Measurements from ENCODE around the gene ITGB8. TPM values are rescaled to one million over a fixed set of nuclear protein-coding genes. Genes with fewer than 3 reads are reported as not detected.
A peak's percentile ranks its signal among the peaks of the same experiment; 100 is the strongest.

The ITGB8 gene
- 3.4 TPM for polyA plus RNA-seq (2013, experiment 1 of 2)
- polyA plus RNA-seq (2013, experiment 2 of 2): 3.7 TPM

DNA sequence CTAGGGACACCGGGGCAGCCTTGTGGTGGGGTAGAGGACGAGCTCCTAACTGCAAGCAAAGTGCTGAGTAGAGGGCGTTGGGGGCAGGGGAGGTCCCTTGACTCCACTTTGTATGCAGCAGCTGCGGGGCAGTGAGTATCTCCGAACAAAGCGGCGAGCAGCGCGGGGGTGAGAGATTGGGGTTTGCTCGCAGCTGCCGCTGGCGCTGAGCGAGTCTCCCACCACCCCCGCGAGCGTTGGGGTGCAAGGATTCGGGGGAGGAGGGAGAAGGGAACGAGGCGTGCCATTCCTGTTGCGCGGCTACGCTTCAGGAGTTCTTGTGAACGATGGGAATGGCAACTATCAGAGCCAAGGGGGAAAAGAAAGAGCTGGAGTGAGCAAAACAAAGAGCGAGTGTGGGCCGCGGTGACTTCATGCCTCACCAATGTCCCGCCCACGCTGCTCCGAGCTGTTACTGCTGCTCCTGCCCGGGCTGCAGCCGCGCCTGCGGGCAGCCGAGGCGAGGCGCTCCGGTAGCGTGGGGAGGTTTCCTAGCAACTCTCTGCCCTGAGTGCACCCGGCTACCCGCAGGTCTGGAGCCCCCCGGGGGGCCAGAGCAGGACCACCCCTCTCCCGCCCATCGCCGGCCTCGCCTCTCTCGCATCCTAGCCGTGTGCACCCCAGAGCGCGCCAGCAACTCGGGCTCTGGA, at the start of gene ITGB8:
TSS of gene ITGB8 (plus strand) at position 662 of the 689 bp plus-strand sequence. CDS start 907 bp downstream, outside the sequence.
- Histone ChIP-seq H3K4ac (ENCODE audit: low read length) (peak within 1 kb of the TSS; percentile 66), H3K4me3 (ENCODE audit: low read length in 2 of 2) (peak within 1 kb of the TSS; percentile 75 to 90), H3K9ac (ENCODE audit: low read depth, low read length, poor library complexity) (peak within 1 kb of the TSS; percentile 93), H3K18ac (ENCODE audit: low read length) (peak within 1 kb of the TSS; percentile 99), H3K4me1 (ENCODE audit: control insufficient read depth in 2 of 2, insufficient read depth in 1 of 2, low read depth in 1 of 2, low read length in 2 of 2) (peaks cover 1 to 8% of the 10 kb centered on the region in 2 donors), H2BK120ac (ENCODE audit: low read depth, low read length) (peak within 1 kb of the TSS; percentile 88), H3K9me3 (replicated peaks in 1 of 2; ENCODE audit: control insufficient read depth in 2 of 2, insufficient read depth in 1 of 2, low read depth in 1 of 2, low read length in 2 of 2) (no peaks in the 10 kb centered on the region), H3K79me1 (ENCODE audit: low read depth, low read length) (no peaks in the 10 kb centered on the region), H4K8ac (ENCODE audit: low read depth, low read length) (no peak within 1 kb of the TSS), H2AFZ (ENCODE audit: low read length) (peak within 1 kb of the TSS; percentile 85), H3K4me2 (ENCODE audit: insufficient read depth, low read length, poor library complexity, severe bottlenecking) (peak within 1 kb of the TSS; percentile 92), H4K91ac (ENCODE audit: low read depth, low read length, poor library complexity) (peak within 1 kb of the TSS; percentile 90), H3K36me3 (replicated peaks in 1 of 2; ENCODE audit: control insufficient read depth in 2 of 2, insufficient read depth in 2 of 2, low read length in 2 of 2) (peaks cover 0 to 8% of the 10 kb centered on the region in 2 donors), H3K23ac (ENCODE audit: low read depth, low read length, poor library complexity) (peak within 1 kb of the TSS; percentile 75), H2BK12ac (ENCODE audit: low read length) (peak within 1 kb of the TSS; percentile 93), H2AK5ac (ENCODE audit: low read depth, low read length) (peak within 1 kb of the TSS; percentile 87), H3K14ac (ENCODE audit: low read length) (peak within 1 kb of the TSS; percentile 92), H2BK5ac (ENCODE audit: low read length) (peak within 1 kb of the TSS; percentile 97), H3K27me3 (ENCODE audit: control insufficient read depth in 3 of 3, insufficient read depth in 3 of 3, low read depth in 1 of 3, low read length in 3 of 3) (no peaks in the 10 kb centered on the region), H3K27ac (replicated peaks; ENCODE audit: low read length) (peak within 1 kb of the TSS; percentile 97), H2BK15ac (ENCODE audit: low read length) (peak within 1 kb of the TSS; percentile 98)
- WGBS, 2 donors (ENCODE audit: extremely low coverage in 2 of 2, insufficient read length in 2 of 2, insufficient replicate concordance in 1 of 2): no CpG with 5 or more reads among the region's 50 CpGs
- DNase-seq (ENCODE audit: low spot score): peak; percentile 89

DNA sequence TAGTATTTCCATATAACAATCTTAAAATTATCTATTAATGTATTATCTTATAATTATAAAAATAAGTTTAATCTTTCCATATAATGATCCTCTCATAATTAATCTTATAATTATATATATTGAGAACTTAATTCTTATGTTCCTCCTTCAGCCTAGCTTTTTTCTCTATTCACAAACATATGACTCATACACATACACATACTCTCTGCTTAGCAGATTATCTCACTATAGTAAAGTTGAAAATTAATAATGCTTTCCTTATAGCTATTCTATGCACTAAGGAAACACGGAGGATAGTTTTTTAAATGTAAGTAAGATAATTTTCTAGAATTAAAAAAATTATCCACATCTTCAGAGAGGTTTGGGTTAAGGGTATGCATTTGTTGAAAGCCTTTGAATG, 47.7 kb upstream of the ITGB8 start:
- Histone ChIP-seq H3K18ac (ENCODE audit: low read length) (no peak overlapping the region), H3K4me1 (ENCODE audit: control insufficient read depth in 2 of 2, insufficient read depth in 1 of 2, low read depth in 1 of 2, low read length in 2 of 2) (no peaks in the 10 kb centered on the region), H3K9me3 (replicated peaks in 1 of 2; ENCODE audit: control insufficient read depth in 2 of 2, insufficient read depth in 1 of 2, low read depth in 1 of 2, low read length in 2 of 2) (no peaks in the 10 kb centered on the region), H3K14ac (ENCODE audit: low read length) (no peak overlapping the region), H3K4ac (ENCODE audit: low read length) (no peak overlapping the region), H3K23ac (ENCODE audit: low read depth, low read length, poor library complexity) (no peak overlapping the region), H3K36me3 (replicated peaks in 1 of 2; ENCODE audit: control insufficient read depth in 2 of 2, insufficient read depth in 2 of 2, low read length in 2 of 2) (no peaks in the 10 kb centered on the region), H3K4me2 (ENCODE audit: insufficient read depth, low read length, poor library complexity, severe bottlenecking) (no peak overlapping the region), H3K79me1 (ENCODE audit: low read depth, low read length) (no peaks in the 10 kb centered on the region), H3K27ac (replicated peaks; ENCODE audit: low read length) (no peak overlapping the region), H2BK12ac (ENCODE audit: low read length) (no peak overlapping the region), H4K8ac (ENCODE audit: low read depth, low read length) (no peak overlapping the region), H4K91ac (ENCODE audit: low read depth, low read length, poor library complexity) (no peak overlapping the region), H3K9ac (ENCODE audit: low read depth, low read length, poor library complexity) (no peak overlapping the region), H3K4me3 (ENCODE audit: low read length in 2 of 2) (no peak overlapping the region), H2BK120ac (ENCODE audit: low read depth, low read length) (no peak overlapping the region), H2AK5ac (ENCODE audit: low read depth, low read length) (no peak overlapping the region), H2AFZ (ENCODE audit: low read length) (no peak overlapping the region), H2BK5ac (ENCODE audit: low read length) (no peak overlapping the region), H2BK15ac (ENCODE audit: low read length) (no peak overlapping the region), H3K27me3 (ENCODE audit: control insufficient read depth in 3 of 3, insufficient read depth in 3 of 3, low read depth in 1 of 3, low read length in 3 of 3) (no peaks in the 10 kb centered on the region)
- DNase-seq (ENCODE audit: low spot score): no peak
- WGBS, 2 donors (ENCODE audit: extremely low coverage in 2 of 2, insufficient read length in 2 of 2, insufficient replicate concordance in 1 of 2): no CpG with 5 or more reads among the region's 1 CpG

DNA sequence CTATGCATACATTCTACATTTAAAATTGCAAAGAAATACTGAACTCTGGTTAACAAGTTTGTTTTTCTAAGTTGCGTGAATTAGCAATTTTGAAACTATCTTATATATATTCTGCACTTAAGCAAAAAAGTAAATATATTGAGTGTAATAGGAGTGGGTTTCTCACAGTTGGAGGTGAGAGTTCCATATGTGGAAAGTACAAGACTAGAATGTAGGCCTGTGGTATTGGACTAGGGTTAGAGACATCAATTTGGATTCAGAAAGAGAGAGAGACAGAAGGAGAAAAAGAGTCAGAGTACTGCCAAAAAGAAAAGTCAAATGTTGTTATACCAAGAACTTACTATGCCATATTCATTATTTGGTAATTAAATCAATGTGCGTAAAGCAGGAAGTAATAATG, 47.3 kb upstream of the ITGB8 start:
- H3K9me3 ChIP-seq (replicated peaks in 1 of 2; ENCODE audit: control insufficient read depth in 2 of 2, insufficient read depth in 1 of 2, low read depth in 1 of 2, low read length in 2 of 2): no peaks in the 10 kb centered on the region
- no peak for DNase-seq (ENCODE audit: low spot score)
- no peak overlapping the region for H3K23ac ChIP-seq (ENCODE audit: low read depth, low read length, poor library complexity)
- no peak overlapping the region for H2AK5ac ChIP-seq (ENCODE audit: low read depth, low read length)
- no peaks in the 10 kb centered on the region for H3K36me3 ChIP-seq (replicated peaks in 1 of 2; ENCODE audit: control insufficient read depth in 2 of 2, insufficient read depth in 2 of 2, low read length in 2 of 2)
- H3K9ac ChIP-seq (ENCODE audit: low read depth, low read length, poor library complexity): no peak overlapping the region
- no peak overlapping the region for H2BK15ac ChIP-seq (ENCODE audit: low read length)
- H2AFZ ChIP-seq (ENCODE audit: low read length): no peak overlapping the region
- H2BK120ac ChIP-seq (ENCODE audit: low read depth, low read length): no peak overlapping the region
- H4K8ac ChIP-seq (ENCODE audit: low read depth, low read length): no peak overlapping the region
- no peaks in the 10 kb centered on the region for H3K4me1 ChIP-seq (ENCODE audit: control insufficient read depth in 2 of 2, insufficient read depth in 1 of 2, low read depth in 1 of 2, low read length in 2 of 2)
- no peak overlapping the region for H2BK5ac ChIP-seq (ENCODE audit: low read length)
- no peak overlapping the region for H3K27ac ChIP-seq (replicated peaks; ENCODE audit: low read length)
- H3K18ac ChIP-seq (ENCODE audit: low read length): no peak overlapping the region
- H3K4me2 ChIP-seq (ENCODE audit: insufficient read depth, low read length, poor library complexity, severe bottlenecking): no peak overlapping the region
- no peaks in the 10 kb centered on the region for H3K79me1 ChIP-seq (ENCODE audit: low read depth, low read length)
- no peak overlapping the region for H3K4me3 ChIP-seq (ENCODE audit: low read length in 2 of 2)
- H2BK12ac ChIP-seq (ENCODE audit: low read length): no peak overlapping the region
- no CpG with 5 or more reads among the region's 2 CpGs for WGBS, 2 donors (ENCODE audit: extremely low coverage in 2 of 2, insufficient read length in 2 of 2, insufficient replicate concordance in 1 of 2)
- H4K91ac ChIP-seq (ENCODE audit: low read depth, low read length, poor library complexity): no peak overlapping the region
- no peaks in the 10 kb centered on the region for H3K27me3 ChIP-seq (ENCODE audit: control insufficient read depth in 3 of 3, insufficient read depth in 3 of 3, low read depth in 1 of 3, low read length in 3 of 3)
- H3K4ac ChIP-seq (ENCODE audit: low read length): no peak overlapping the region
- H3K14ac ChIP-seq (ENCODE audit: low read length): no peak overlapping the region

DNA sequence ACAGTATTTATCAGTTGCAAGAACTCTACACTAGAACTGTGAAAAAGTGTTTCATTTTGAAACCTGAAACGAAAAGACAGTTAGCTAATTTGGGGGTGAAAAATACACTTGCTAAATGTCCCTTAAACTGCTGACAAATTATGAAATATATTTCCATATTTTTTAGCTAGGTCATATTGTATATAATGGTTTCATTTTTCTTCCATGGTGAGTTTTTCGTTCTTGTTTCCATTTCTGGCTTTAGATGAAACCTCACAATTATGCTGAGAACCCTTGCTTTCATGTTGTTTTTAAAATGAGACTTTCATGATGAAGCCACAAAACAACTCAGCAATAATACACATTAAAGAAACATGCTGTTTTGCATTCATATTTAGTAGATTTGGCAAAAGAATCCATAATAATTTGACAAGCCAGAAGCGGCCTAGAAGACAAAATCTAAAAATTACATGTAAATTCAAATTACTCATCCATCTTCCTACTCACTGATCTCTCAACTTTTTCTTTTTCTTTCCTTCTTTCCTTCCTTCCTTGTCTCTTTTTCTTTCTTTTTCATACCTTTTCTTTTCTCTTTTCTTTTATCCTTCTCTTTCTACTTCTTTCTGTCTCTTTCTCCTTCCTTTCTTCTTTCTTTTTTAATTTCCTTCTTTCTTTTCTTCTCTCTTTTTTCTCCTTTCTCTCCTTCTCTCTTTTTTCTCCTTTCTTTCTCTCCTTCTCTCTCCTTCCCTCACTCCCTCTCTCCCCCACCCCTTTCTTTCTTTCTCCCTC, 46.5 kb upstream of the ITGB8 start:
- Histone ChIP-seq H3K27me3 (ENCODE audit: control insufficient read depth in 3 of 3, insufficient read depth in 3 of 3, low read depth in 1 of 3, low read length in 3 of 3) (no peaks in the 10 kb centered on the region), H3K4me1 (ENCODE audit: control insufficient read depth in 2 of 2, insufficient read depth in 1 of 2, low read depth in 1 of 2, low read length in 2 of 2) (no peaks in the 10 kb centered on the region), H2BK120ac (ENCODE audit: low read depth, low read length) (no peak overlapping the region), H3K4me3 (ENCODE audit: low read length in 2 of 2) (no peak overlapping the region), H3K27ac (replicated peaks; ENCODE audit: low read length) (no peak overlapping the region), H3K4me2 (ENCODE audit: insufficient read depth, low read length, poor library complexity, severe bottlenecking) (no peak overlapping the region), H3K4ac (ENCODE audit: low read length) (no peak overlapping the region), H2BK12ac (ENCODE audit: low read length) (no peak overlapping the region), H3K9ac (ENCODE audit: low read depth, low read length, poor library complexity) (no peak overlapping the region), H4K8ac (ENCODE audit: low read depth, low read length) (no peak overlapping the region), H2BK5ac (ENCODE audit: low read length) (no peak overlapping the region), H4K91ac (ENCODE audit: low read depth, low read length, poor library complexity) (no peak overlapping the region), H3K36me3 (replicated peaks in 1 of 2; ENCODE audit: control insufficient read depth in 2 of 2, insufficient read depth in 2 of 2, low read length in 2 of 2) (no peaks in the 10 kb centered on the region), H3K9me3 (replicated peaks in 1 of 2; ENCODE audit: control insufficient read depth in 2 of 2, insufficient read depth in 1 of 2, low read depth in 1 of 2, low read length in 2 of 2) (no peaks in the 10 kb centered on the region), H2AFZ (ENCODE audit: low read length) (no peak overlapping the region), H2AK5ac (ENCODE audit: low read depth, low read length) (no peak overlapping the region), H3K23ac (ENCODE audit: low read depth, low read length, poor library complexity) (no peak overlapping the region), H2BK15ac (ENCODE audit: low read length) (no peak overlapping the region), H3K14ac (ENCODE audit: low read length) (no peak overlapping the region), H3K79me1 (ENCODE audit: low read depth, low read length) (no peaks in the 10 kb centered on the region), H3K18ac (ENCODE audit: low read length) (no peak overlapping the region)
- no peak for DNase-seq (ENCODE audit: low spot score)
- WGBS, 2 donors (ENCODE audit: extremely low coverage in 2 of 2, insufficient read length in 2 of 2, insufficient replicate concordance in 1 of 2): no CpG with 5 or more reads among the region's 3 CpGs

Measured in neuronal stem cell (in vitro differentiated cells).